HCT116 (cell line): Measurements from ENCODE around the gene ANO10. TPM values are rescaled to one million over a fixed set of nuclear protein-coding genes. Genes with fewer than 3 reads are reported as not detected.
"Not testable (repeated sequence)": the region's sequence is repeated elsewhere in the genome, so short reads cannot be mapped to it uniquely, and the experiment has no call there.

Experiments used
- ATAC-seq: fragments of 200-7000 bp; cut with Tn5 transposase; 2 replicates; pipeline ENCODE4 v1.9.1; 2020; ENCODE audit warnings: mild to moderate bottlenecking, moderate library complexity
- BruUV-seq: library from RNA; stranded (reverse); fragments of 400-500 nt; replicated peaks from 2 replicates; lab custom pipeline; 2021; lab: Mats Ljungman, UMichigan
- CTCF ChIA-PET: fragments of 300-600 bp; sonication (Branson Sonifier 250); formaldehyde crosslinking; loops from one replicate; lab custom pipeline; 2021; ENCODE audit warnings: antibody characterized with exemption; lab: Charles Lee
- POLR2A ChIA-PET: fragments of 300-600, 350-600 bp; sonication (Branson Sonifier 250); formaldehyde crosslinking; loops from one replicate; lab custom pipeline; 2021; ENCODE audit warnings: antibody characterized with exemption; lab: Charles Lee
- RAD21 ChIA-PET, 2 experiments: fragments of 300-600 bp; sonication (Branson Sonifier 250); formaldehyde crosslinking; loops; one replicate each; lab custom pipeline; 2023; ENCODE audit warnings: low total read pairs in 2 of 2; ENCODE audit not compliant: uncharacterized antibody in 2 of 2, unreplicated experiment in 2 of 2, low non-redundant PET in 1 of 2; lab: Charles Lee
- DNase-seq: peaks from one replicate; pipeline ENCODE4 v3.0.0-alpha.2; 2010; ENCODE audit warnings: low read depth, low spot score
- H2AFZ ChIP-seq: fragments of 200-600 bp; shearing (Covaris generic), sonication (generic); 2 replicates; pipeline ENCODE4 v1.6.1; 2017; ENCODE audit warnings: low read depth, mixed run types, mixed read lengths, antibody characterized with exemption, low read length; ENCODE audit not compliant: poor library complexity, severe bottlenecking
- H3K27ac ChIP-seq: 2 replicates; pipeline ENCODE4 v1.5.1; 2012; ENCODE audit warnings: low read depth, low read length
- H3K27me3 ChIP-seq: fragments of 200-600 bp; sonication (generic); 2 replicates; pipeline ENCODE4 v1.6.1; 2016; ENCODE audit warnings: mixed run types, low read length, mixed read lengths; ENCODE audit not compliant: insufficient read depth
- H3K36me3 ChIP-seq, 2 experiments: fragments of 200-500 bp in 1 of 2; fragments of 200-600 bp in 1 of 2; sonication (Bioruptor generic) in 1 of 2; sonication (generic) in 1 of 2; 2 replicates each; pipeline versions ENCODE4 v1.5.1 to v1.6.1; 2014 to 2016; ENCODE audit warnings: low read length in 2 of 2, inconsistent platforms in 1 of 2, mixed read lengths in 1 of 2, mixed run types in 1 of 2; ENCODE audit not compliant: insufficient read depth in 2 of 2, control insufficient read depth in 1 of 2
- H3K4me1 ChIP-seq, 2 experiments: fragments of 200-600 bp in 1 of 2; sonication (generic) in 1 of 2; 2 replicates each; pipeline versions ENCODE4 v1.5.1 to v1.6.1; 2012 to 2017; ENCODE audit warnings: low read length in 2 of 2, inconsistent platforms in 1 of 2, mild to moderate bottlenecking in 1 of 2, mixed read lengths in 1 of 2, mixed run types in 1 of 2, moderate library complexity in 1 of 2; ENCODE audit not compliant: insufficient read depth in 2 of 2, control insufficient read depth in 1 of 2
- H3K4me2 ChIP-seq: fragments of 200-600 bp; sonication (generic); 2 replicates; pipeline ENCODE4 v1.6.1; 2017; ENCODE audit warnings: mixed run types, low read length, mixed read lengths
- H3K4me3 ChIP-seq, 2 experiments: fragments of 200-600 bp in 1 of 2; sonication (generic) in 1 of 2; replicated peaks in 1 of 2; 2 replicates each; pipeline ENCODE4 v1.5.1; 2011 to 2016; ENCODE audit warnings: low read length in 2 of 2, control low read depth in 1 of 2, low read depth in 1 of 2, mild to moderate bottlenecking in 1 of 2, mixed read lengths in 1 of 2, mixed run types in 1 of 2
- H3K79me2 ChIP-seq: fragments of 200-600 bp; sonication (generic); 2 replicates; pipeline ENCODE4 v1.6.1; 2017; ENCODE audit warnings: mild to moderate bottlenecking, mixed run types, low read length, moderate library complexity, mixed read lengths; ENCODE audit not compliant: insufficient read depth
- H3K9ac ChIP-seq: fragments of 200-600 bp; sonication (generic); 2 replicates; pipeline ENCODE4 v1.6.1; 2016; ENCODE audit warnings: low read length, mixed read lengths
- H3K9me2 ChIP-seq: fragments of 200-600 bp; sonication (generic), shearing (Covaris generic); 2 replicates; pipeline ENCODE4 v1.6.1; 2017; ENCODE audit warnings: mixed run types, mild to moderate bottlenecking, moderate library complexity; ENCODE audit not compliant: insufficient read depth
- H3K9me3 ChIP-seq, 2 experiments: fragments of 200-500 bp in 1 of 2; fragments of 200-600 bp in 1 of 2; sonication (Bioruptor generic) in 1 of 2; sonication (generic) in 1 of 2; 2 replicates each; pipeline ENCODE4 v1.6.1; 2014 to 2017; ENCODE audit warnings: low read length in 2 of 2, mixed read lengths in 2 of 2, inconsistent platforms in 1 of 2, low read depth in 1 of 2, mild to moderate bottlenecking in 1 of 2, mixed run types in 1 of 2, moderate library complexity in 1 of 2; ENCODE audit not compliant: control insufficient read depth in 1 of 2, insufficient read depth in 1 of 2
- H4K20me1 ChIP-seq: fragments of 200-600 bp; sonication (generic), shearing (Covaris generic); 2 replicates; pipeline ENCODE4 v1.6.1; 2017; ENCODE audit warnings: mixed run types, mild to moderate bottlenecking, moderate library complexity; ENCODE audit not compliant: insufficient read depth
- ATF3 ChIP-seq: IDR thresholded peaks from 2 replicates; pipeline ENCODE4 v1.6.1; 2012
- CTCF ChIP-seq, 3 experiments: fragments of 200-600 bp in 1 of 3; sonication (generic) in 1 of 3; IDR thresholded peaks in 2 of 3; conservative IDR thresholded peaks in 1 of 3; 2 replicates each; pipeline ENCODE4 v1.5.1; 2012 to 2017; ENCODE audit warnings: low read depth in 2 of 3, low read length in 2 of 3, antibody characterized with exemption in 1 of 3, borderline replicate concordance in 1 of 3, control low read depth in 1 of 3, mild to moderate bottlenecking in 1 of 3, mixed read lengths in 1 of 3, mixed run types in 1 of 3, moderate library complexity in 1 of 3; ENCODE audit not compliant: insufficient read depth in 1 of 3
- EGR1 ChIP-seq: IDR thresholded peaks from 2 replicates; pipeline ENCODE4 v1.6.1; 2012; ENCODE audit warnings: low read depth
- JUND ChIP-seq: IDR thresholded peaks from 2 replicates; pipeline ENCODE4 v1.6.1; 2012
- POLR2A ChIP-seq: IDR thresholded peaks from 2 replicates; pipeline ENCODE4 v1.7.0; 2011; ENCODE audit warnings: borderline replicate concordance; ENCODE audit not compliant: insufficient read depth, insufficient read length; ENCODE audit errors: extremely low read depth
- POLR2AphosphoS5 ChIP-seq: IDR thresholded peaks from 2 replicates; pipeline ENCODE4 v1.6.1; 2011; ENCODE audit warnings: mild to moderate bottlenecking, low read depth, low read length, moderate library complexity
- RAD21 ChIP-seq: IDR thresholded peaks from 2 replicates; pipeline ENCODE4 v1.6.1; 2012; ENCODE audit warnings: low read depth, mild to moderate bottlenecking
- REST ChIP-seq: IDR thresholded peaks from 2 replicates; pipeline ENCODE4 v1.6.1; 2012; ENCODE audit warnings: low read depth
- ZFX ChIP-seq: fragments of 450-650 bp; IDR thresholded peaks from 2 replicates; pipeline ENCODE4 v1.6.1; 2017
- ZNF274 ChIP-seq: fragments of 200-500 bp; sonication (Bioruptor generic); IDR thresholded peaks from 2 replicates; pipeline ENCODE4 v1.6.1; 2014; ENCODE audit warnings: mild to moderate bottlenecking, low read depth, low read length, inconsistent platforms
- intact Hi-C: fragments of 100-400 bp; cut with micrococcal nuclease; formaldehyde crosslinking; loops from 2 replicates; pipeline ENCODE4 v1.10.0; 2022
- total RNA-seq: library from RNA; stranded (reverse); gene quantifications from one replicate; pipeline ENCODE4 v1.2.1, GENCODE V29; 2021; ENCODE audit not compliant: unreplicated experiment
- TF ChIP-seq, protein P1 (sequence below): IDR thresholded peaks from 2 replicates; pipeline ENCODE4 v1.6.1; 2012
- TF ChIP-seq, protein P2 (sequence below): IDR thresholded peaks from 2 replicates; pipeline ENCODE4 v1.6.1; 2011; ENCODE audit warnings: mild to moderate bottlenecking, low read length, moderate library complexity; ENCODE audit not compliant: insufficient replicate concordance; ENCODE audit errors: extremely low read depth

The ANO10 gene
- total RNA-seq, 1 experiment from 2014 or later = 13.3 TPM

DNA sequence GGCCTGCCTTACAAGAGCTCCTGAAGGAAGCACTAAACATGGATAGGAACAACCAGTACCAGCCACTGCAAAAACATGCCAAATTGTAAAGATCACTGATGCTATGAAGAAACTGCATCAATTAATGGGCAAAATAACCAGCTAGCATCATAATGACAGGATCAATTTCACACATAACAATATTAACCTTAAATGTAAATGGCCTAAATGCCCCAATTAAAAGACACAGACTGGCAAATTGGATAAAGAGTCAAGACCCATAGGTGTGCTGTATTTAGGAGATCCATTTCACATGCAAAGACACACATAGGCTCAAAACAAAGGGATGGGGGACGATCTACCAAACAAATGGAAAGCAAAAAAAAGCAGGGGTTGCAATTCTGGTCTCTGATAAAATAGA lies 39.6 kb upstream of the ANO10 start:
- H3K27me3 ChIP-seq, H3K79me2 ChIP-seq, intact Hi-C loops, H4K20me1 ChIP-seq, H3K9me3 ChIP-seq, H3K36me3 ChIP-seq, POLR2A ChIA-PET, H3K9me2 ChIP-seq, ATAC-seq, H3K27ac ChIP-seq, RAD21 ChIA-PET, H3K9ac ChIP-seq, H3K4me3 ChIP-seq, BruUV-seq, CTCF ChIA-PET, DNase-seq, H2AFZ ChIP-seq, H3K4me2 ChIP-seq, H3K4me1 ChIP-seq: not testable (repeated sequence)

DNA sequence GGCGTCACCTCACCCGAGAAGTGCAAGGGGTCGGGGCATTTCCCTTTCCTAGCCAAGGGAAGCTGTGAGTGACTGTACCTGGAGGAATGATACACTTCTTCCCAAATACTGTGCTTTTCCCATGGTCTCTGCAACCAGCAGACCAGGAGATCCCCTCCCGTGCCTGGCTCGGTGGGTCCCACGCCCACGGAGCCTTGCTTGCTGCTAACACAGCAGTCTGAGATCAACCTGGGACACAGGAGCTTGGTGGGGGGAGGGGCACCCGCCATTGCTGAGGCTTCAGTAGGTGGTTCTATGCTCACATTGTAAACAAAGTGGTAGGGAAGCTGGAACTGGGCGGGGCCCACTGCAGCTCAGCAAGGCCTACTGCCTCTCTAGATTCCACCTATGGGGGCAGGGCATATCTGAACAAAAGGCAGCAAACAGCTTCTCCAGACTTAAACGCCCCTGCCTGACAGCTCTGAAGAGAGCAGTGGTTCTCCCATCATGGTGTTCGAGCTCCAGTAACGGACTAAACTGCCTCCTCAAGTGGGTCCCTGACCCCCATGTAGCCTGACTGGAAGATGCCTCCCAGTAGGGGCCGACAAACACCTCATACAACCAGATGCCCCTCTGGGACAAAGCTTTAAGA lies 37.6 kb upstream of the ANO10 start:
- Histone ChIP-seq H3K4me3 (no peak overlapping the region), H4K20me1 (no peaks in the 10 kb centered on the region), H3K4me1 (peaks cover 0 to 7% of the 10 kb centered on the region in 2 experiments; a peak in 1 of 4 replicates), H3K27ac (no peak overlapping the region), H3K36me3 (no peaks in the 10 kb centered on the region), H3K4me2 (peak overlapping the region; percentile 21; the same call in 1 of the 2 replicates), H3K9ac (no peak overlapping the region), H3K27me3 (no peaks in the 10 kb centered on the region), H2AFZ (no peak overlapping the region), H3K79me2 (no peaks in the 10 kb centered on the region), H3K9me3 (no peaks in the 10 kb centered on the region), H3K9me2 (no peaks in the 10 kb centered on the region)
- intact Hi-C loops = no loop called here
- ChIA-PET POLR2A (no interaction called here), RAD21 (no interaction called here), CTCF (no interaction called here)
- no TSS peak for BruUV-seq
- ATAC-seq (no peak), DNase-seq (no peak)
- TF ChIP-seq JUND = no peak
- TF ChIP-seq, protein P1, sequence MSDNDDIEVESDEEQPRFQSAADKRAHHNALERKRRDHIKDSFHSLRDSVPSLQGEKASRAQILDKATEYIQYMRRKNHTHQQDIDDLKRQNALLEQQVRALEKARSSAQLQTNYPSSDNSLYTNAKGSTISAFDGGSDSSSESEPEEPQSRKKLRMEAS = no peak
- TF ChIP-seq EGR1 = no peak
- no peak for TF ChIP-seq ZNF274
- TF ChIP-seq POLR2AphosphoS5 = no peak
- no peak for TF ChIP-seq REST
- TF ChIP-seq POLR2A = no peak
- no peak for TF ChIP-seq CTCF (IDR thresholded peaks at IDR 0.05 in 2 of 3, conservative IDR thresholded peaks at IDR 0.05 in 1 of 3; ENCODE audit: borderline replicate concordance in 1 of 3, insufficient read depth in 1 of 3, low read depth in 2 of 3, low read length in 2 of 3)
- no peak for TF ChIP-seq ATF3
- TF ChIP-seq, protein P2, sequence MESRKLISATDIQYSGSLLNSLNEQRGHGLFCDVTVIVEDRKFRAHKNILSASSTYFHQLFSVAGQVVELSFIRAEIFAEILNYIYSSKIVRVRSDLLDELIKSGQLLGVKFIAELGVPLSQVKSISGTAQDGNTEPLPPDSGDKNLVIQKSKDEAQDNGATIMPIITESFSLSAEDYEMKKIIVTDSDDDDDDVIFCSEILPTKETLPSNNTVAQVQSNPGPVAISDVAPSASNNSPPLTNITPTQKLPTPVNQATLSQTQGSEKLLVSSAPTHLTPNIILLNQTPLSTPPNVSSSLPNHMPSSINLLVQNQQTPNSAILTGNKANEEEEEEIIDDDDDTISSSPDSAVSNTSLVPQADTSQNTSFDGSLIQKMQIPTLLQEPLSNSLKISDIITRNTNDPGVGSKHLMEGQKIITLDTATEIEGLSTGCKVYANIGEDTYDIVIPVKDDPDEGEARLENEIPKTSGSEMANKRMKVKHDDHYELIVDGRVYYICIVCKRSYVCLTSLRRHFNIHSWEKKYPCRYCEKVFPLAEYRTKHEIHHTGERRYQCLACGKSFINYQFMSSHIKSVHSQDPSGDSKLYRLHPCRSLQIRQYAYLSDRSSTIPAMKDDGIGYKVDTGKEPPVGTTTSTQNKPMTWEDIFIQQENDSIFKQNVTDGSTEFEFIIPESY = no peak
- no peak for TF ChIP-seq RAD21
- no peak for TF ChIP-seq ZFX
